Forelimb muscle (tissue), 1 donor: Measurements from ENCODE around the gene SMC2. TPM values are rescaled to one million over a fixed set of nuclear protein-coding genes. Genes with fewer than 3 reads are reported as not detected.

Experiments
- DNase-seq: peaks from one replicate; pipeline ENCODE4 v3.0.0-alpha.2; 2013; ENCODE audit warnings: low read depth
- polyA plus RNA-seq: library from polyadenylated mRNA; unstranded; fragments of 120-200 nt; gene quantifications from one replicate; pipeline ENCODE4 v1.2.1, GENCODE V29; 2013; ENCODE audit not compliant: insufficient read length

SMC2 gene
- 21.4 TPM for polyA plus RNA-seq

- peak; percentile 74 for DNase-seq
Observed at GRCh38 chr9:104093647-104094533, at the start of gene SMC2. TSS of gene SMC2 (plus strand) at chr9:104094309. CDS start at chr9:104095385, 1,076 bp downstream.

GRCh38 chr9:104068546-104068945 is 25.6 kb upstream of the SMC2 start:
- DNase-seq, result no peak

GRCh38 chr9:104069288-104069687 is 24.8 kb upstream of the SMC2 start:
- DNase-seq, result no peak

GRCh38 chr9:104071589-104071988 is 22.5 kb upstream of the SMC2 start:
- DNase-seq, result no peak

DNA sequence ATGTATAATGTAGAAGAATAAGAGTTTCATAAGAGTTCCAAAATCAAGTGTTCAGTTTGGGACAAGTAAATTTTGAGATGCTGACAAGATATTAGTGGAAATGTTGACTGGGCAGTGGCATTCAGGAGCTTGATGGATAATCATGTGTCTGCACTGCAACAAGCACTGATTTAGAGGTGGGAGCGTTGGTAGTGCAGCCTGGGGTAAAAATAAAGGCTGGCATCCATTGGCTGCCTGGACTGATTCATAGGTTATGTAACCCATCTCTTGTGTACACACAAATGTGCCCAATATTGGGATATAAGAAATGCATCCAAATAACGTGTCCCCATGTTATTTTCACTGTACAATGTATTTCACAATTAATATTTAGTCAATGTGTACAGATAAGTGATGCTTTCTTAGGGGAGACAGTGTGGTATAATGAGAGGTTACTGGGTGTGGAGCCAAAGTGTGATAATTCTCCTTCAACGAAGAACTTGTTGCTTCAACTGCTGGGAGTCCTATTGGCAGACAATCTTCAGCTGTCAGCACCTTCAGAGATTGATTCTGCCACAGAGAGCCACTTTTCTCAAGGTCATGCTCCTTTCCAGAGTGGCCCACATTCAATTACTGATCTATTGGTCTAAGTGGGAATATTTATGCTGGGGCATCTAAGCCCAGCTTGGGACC is 20.9 kb upstream of the SMC2 start:
- no peak for DNase-seq

DNA sequence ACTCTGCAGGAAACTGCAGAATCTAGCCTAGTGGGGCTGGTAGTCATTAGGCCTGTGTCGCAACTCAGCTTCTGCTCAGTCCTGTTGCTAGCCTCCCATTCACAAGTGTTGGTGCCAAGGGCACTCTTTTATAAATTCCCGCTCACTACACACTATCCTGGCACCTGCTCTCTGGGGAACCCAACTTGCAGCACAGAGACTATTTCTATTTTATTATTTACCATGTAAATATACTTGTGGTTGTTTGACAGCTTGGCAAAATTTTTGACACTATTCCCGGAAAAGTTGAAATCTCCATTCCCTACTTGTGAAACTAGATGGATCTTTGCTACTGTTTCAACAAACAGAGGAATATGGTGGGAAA is 20.4 kb upstream of the SMC2 start:
- DNase-seq, result no peak

DNA sequence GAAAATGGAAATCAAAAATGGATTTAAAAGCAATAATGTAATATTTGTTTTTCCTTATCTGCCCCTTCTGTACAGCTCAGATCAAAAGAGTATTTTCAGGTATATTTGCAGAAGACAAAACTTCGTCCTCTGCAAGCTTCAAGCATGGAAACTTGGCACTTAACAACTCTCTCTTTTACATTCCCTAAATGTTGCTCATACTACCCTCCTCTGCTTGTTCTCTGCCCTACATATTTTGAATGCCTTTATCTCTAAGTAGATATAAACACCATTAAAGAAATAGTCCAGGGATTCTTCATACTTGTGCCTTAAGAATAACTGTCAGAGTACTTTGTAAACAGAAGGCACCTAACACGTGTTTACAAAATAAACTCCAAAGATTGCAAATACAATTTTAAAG is 19.2 kb upstream of the SMC2 start:
- DNase-seq, result no peak

- DNase-seq, result no peak
Observed at GRCh38 chr9:104075801-104076753, 18.0 kb upstream of the SMC2 start.

GRCh38 chr9:104078596-104078995 is 15.5 kb upstream of the SMC2 start:
- DNase-seq, result no peak

DNA sequence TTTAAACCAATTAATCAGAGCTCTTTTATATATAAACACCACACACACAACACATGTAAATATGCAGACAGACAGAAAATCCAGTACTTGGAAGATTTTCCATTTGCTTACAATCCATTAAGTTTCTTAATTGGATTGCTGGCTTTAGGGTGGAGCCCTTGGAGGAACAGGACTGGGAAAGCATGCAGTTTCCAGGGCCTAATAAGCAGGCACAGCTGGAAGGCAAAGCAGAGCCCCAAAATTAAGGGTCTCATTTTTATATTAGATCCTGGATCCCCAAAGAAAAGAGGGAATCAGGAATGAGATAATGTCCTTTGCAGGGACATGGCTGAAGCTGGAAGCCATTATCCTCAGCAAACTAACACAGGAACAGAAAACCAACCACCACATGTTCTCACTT is 13.1 kb upstream of the SMC2 start:
- DNase-seq, result no peak

GRCh38 chr9:104082168-104082567 is 11.9 kb upstream of the SMC2 start:
- DNase-seq, result no peak

- no peak for DNase-seq
Observed at GRCh38 chr9:104085525-104085924, 8.6 kb upstream of the SMC2 start.

DNA sequence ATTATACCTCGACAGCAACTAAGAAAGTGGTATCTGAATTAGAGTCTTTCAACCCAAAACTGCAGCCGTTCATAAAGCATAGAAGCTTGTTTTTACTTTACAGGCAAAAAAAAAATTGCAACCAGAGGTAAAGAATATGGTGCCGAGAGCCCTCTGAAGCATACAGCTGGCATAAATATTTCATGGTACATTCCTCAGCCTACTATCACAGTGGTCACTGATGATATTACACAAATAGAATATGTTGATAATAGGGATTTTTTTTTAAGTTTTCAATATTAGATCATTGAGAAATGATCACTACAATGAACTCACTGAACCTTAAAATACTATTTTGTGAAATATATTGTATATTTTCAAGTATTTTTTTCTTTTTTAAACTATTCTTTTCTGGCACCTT is 6.2 kb upstream of the SMC2 start:
- DNase-seq, result no peak

DNA sequence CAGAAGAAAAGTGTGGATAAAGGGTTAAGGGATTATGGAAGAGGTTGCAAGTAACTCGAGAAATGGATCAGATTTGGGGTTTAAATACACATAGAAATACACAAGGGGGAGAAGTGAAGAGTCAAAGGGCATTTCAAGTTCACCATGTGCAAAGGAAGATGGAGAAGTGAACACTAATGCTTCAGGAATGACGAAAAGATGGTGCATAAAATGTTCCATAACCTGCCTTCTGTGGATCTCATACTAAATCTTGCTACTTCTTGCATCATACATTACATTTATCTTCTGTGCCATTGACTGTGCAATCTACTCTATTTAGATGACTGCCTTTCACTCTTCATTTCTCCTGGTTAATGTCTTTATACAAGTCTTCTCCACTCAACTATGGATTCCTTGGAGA is 5.7 kb upstream of the SMC2 start:
- no peak for DNase-seq

GRCh38 chr9:104090578-104090977 is 3.5 kb upstream of the SMC2 start:
- no peak for DNase-seq

DNA sequence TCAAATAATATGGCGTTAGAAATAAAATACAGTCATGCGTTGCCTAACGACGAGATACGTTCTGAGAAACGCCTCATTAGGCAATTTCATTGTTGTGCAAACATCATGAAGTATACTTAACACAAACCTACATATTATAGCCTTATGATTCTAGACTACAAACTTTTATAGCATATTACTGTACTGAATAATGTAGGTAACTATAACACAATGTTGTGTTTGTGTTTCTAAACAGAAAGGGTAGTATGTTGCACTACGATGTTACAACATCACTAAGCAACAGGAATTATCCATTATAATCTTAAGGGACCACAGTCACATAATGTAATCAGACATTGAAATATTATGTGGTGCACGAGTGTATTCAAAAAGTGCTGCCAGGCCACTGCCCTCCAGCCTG is 3.0 kb upstream of the SMC2 start:
- DNase-seq, result no peak

DNA sequence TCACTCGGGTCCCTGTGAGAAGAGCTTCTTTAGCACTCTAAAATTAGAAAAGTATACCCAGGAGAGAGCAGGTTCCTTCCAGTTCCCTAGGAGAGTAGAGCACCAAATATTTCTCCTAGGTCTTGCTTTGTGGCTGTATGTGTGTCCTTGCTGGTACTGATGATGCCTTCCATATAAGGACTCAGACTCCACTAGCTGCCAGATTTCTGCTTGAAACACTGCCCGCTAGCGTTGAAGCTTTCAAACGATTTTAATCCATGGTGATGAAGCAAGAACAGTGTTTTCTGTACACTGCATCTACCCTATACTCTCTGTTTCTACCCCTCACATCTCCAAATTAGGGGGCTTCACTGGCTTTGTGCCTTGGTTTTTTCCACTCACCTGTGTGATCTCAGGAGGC is 2.4 kb upstream of the SMC2 start:
- DNase-seq, result no peak

DNA sequence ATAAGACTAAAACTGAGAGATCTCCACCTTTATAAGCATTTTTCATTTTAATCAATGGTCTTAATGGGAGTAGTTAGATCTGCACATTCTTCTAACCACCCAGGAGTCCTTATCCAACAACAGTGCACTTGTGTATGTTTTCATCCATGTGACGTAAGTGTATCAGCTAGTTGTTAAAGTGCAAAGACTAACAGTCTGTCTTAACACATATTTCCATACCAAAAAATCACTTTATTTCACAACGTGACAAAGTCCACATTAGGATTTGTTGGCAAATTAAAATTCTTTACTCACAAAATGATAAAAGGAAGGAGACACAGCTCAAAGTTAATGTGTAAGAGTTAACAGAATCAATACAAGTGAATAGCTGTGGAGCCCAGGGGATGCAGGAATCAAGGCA is 1.9 kb upstream of the SMC2 start:
- DNase-seq, result no peak

- peak; percentile 19 for DNase-seq
Observed at GRCh38 chr9:104092875-104093600, 1.1 kb upstream of the SMC2 start.

DNA sequence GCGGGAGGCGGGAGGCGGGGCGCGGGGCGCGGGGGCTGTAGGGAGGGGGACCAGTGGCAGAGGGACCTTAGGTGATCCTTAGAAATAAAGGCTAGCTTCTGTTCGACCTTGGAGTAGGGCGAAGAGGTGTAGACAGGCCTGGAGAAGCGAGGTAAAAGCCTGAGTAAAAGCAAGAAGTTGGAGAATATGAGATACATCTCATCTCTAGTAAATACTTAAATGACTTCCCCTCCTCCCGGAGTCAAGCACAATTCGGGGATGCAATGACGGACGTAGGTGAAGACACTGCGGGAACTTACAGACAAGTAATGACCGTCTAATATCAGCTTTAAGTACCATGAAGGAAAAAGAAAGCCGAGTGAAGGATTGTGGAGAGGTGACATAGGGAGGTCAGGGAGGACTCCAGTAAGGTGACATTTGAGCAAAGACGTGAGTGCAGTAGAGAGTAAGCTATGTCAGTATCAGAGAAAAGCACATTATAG is 466 bp downstream of the SMC2 start:
- DNase-seq, result no peak

GRCh38 chr9:104099630-104100029 is 5.5 kb downstream of the SMC2 start:
- no peak for DNase-seq
